GM12878 (cell line): ENCODE data around the gene RPGRIP1. TPM values are rescaled to one million over a fixed set of nuclear protein-coding genes. Genes with fewer than 3 reads are reported as not detected.

Source experiments
- BACH1 ChIP-seq: fragments of 450-650 bp; IDR thresholded peaks from 2 replicates; pipeline ENCODE4 v1.6.1; 2017; ENCODE audit warnings: mild to moderate bottlenecking, borderline replicate concordance
- CHD2 ChIP-seq: IDR thresholded peaks from 2 replicates; pipeline ENCODE4 v1.6.1; 2011; ENCODE audit warnings: low read depth, low read length, improper control_type of control experiment, borderline replicate concordance
- EZH2 ChIP-seq: IDR thresholded peaks from 2 replicates; pipeline ENCODE4 v1.6.1; 2012; ENCODE audit warnings: low read depth, mild to moderate bottlenecking, control low read depth, inconsistent platforms, low read length, borderline replicate concordance; ENCODE audit not compliant: control insufficient read depth
- FOXK2 ChIP-seq: fragments of 450-650 bp; IDR thresholded peaks from 2 replicates; pipeline ENCODE4 v1.6.1; 2017; ENCODE audit warnings: mild to moderate bottlenecking, moderate library complexity
- JUND ChIP-seq: IDR thresholded peaks from 2 replicates; pipeline ENCODE4 v1.6.1; 2012; ENCODE audit warnings: low read depth, mild to moderate bottlenecking, low read length, improper control_type of control experiment, moderate library complexity
- KDM1A ChIP-seq: fragments of 200-600 bp; sonication (generic); IDR thresholded peaks from 2 replicates; pipeline ENCODE4 v1.6.1; 2016; ENCODE audit warnings: borderline replicate concordance
- MEF2A ChIP-seq: IDR thresholded peaks from 2 replicates; pipeline ENCODE4 v1.6.1; 2011; ENCODE audit warnings: low read depth, mild to moderate bottlenecking, low read length, moderate library complexity; ENCODE audit not compliant: insufficient read depth
- MTA2 ChIP-seq: fragments of 450-650 bp; IDR thresholded peaks from 2 replicates; pipeline ENCODE4 v1.6.1; 2016; ENCODE audit warnings: low read depth, mild to moderate bottlenecking, moderate library complexity
- NFXL1 ChIP-seq: fragments of 450-650 bp; IDR thresholded peaks from 2 replicates; pipeline ENCODE4 v1.6.1; 2017; ENCODE audit warnings: antibody characterized with exemption, mild to moderate bottlenecking, borderline replicate concordance
- NFYA ChIP-seq: IDR thresholded peaks from 2 replicates; pipeline ENCODE4 v1.6.1; 2011; ENCODE audit warnings: low read depth, mild to moderate bottlenecking, low read length, improper control_type of control experiment, borderline replicate concordance
- NFYB ChIP-seq: IDR thresholded peaks from 2 replicates; pipeline ENCODE4 v1.6.1; 2011; ENCODE audit warnings: low read depth, mild to moderate bottlenecking, low read length, improper control_type of control experiment, moderate library complexity; ENCODE audit not compliant: insufficient read depth
- POLR2A ChIP-seq: IDR thresholded peaks from 2 replicates; pipeline ENCODE4 v1.6.1; 2011; ENCODE audit warnings: low read depth, mild to moderate bottlenecking, low read length
- SMAD1 ChIP-seq: fragments of 450-650 bp; IDR thresholded peaks from 2 replicates; pipeline ENCODE4 v1.6.1; 2018; ENCODE audit warnings: mild to moderate bottlenecking, low read depth; ENCODE audit not compliant: partially characterized antibody
- SREBF1 ChIP-seq: IDR thresholded peaks from 2 replicates; pipeline ENCODE4 v1.6.1; 2012; ENCODE audit warnings: mild to moderate bottlenecking, low read length
- SUPT20H ChIP-seq: IDR thresholded peaks from 2 replicates; pipeline ENCODE4 v1.6.1; 2011; ENCODE audit warnings: low read depth, mild to moderate bottlenecking, low read length, moderate library complexity, borderline replicate concordance; ENCODE audit not compliant: control insufficient read depth
- TCF7 ChIP-seq: IDR thresholded peaks from 2 replicates; pipeline ENCODE4 v1.6.1; 2014; ENCODE audit warnings: antibody characterized with exemption, borderline replicate concordance
- YY1 ChIP-seq: IDR thresholded peaks from 2 replicates; pipeline ENCODE4 v1.6.1; 2011; ENCODE audit warnings: low read depth, mild to moderate bottlenecking, low read length
- ZZZ3 ChIP-seq: IDR thresholded peaks from 2 replicates; pipeline ENCODE4 v1.6.1; 2011; ENCODE audit warnings: low read depth; ENCODE audit not compliant: control insufficient read depth, insufficient read length
- polyA plus RNA-seq, 11 experiments: library from polyadenylated mRNA; depleted of rRNA in 4 of 11; unstranded in 6 of 11; stranded (reverse) in 5 of 11; fragments of >200 nt; fragmentation: Nextera tagmentation in 4 of 11; fragmentation: Illumina TruSeq in 1 of 11; extraction: Ambion mirVana in 4 of 11; extraction: Trizol in 1 of 11; gene quantifications; 1 replicate in 1 of 11; 2 replicates in 10 of 11; pipeline versions ENCODE4 v1.2.1 to v1.2.3, GENCODE V29; 2011 to 2016; ENCODE audit warnings: inconsistent platforms in 2 of 11, missing spikeins in 2 of 11, low read depth in 1 of 11
- total RNA-seq, 4 experiments: library from RNA; depleted of rRNA in 3 of 4; stranded (reverse); fragments of >200 nt in 3 of 4; fragmentation: Illumina TruSeq in 1 of 4; extraction: Trizol in 1 of 4; gene quantifications; 2 replicates each; pipeline versions ENCODE4 v1.2.1 to v1.2.3, GENCODE V29; 2013 to 2021
- TF ChIP-seq, protein P1 (sequence below): IDR thresholded peaks from 2 replicates; pipeline ENCODE4 v1.6.1; 2012; ENCODE audit warnings: mild to moderate bottlenecking, low read depth, low read length
- TF ChIP-seq, protein P2 (sequence below): fragments of 450-650 bp; IDR thresholded peaks from 2 replicates; pipeline ENCODE4 v1.6.1; 2014; ENCODE audit warnings: mild to moderate bottlenecking
- TF ChIP-seq, protein P3 (sequence below): fragments of 450-650 bp; IDR thresholded peaks from 2 replicates; pipeline ENCODE4 v1.6.1; 2017; ENCODE audit warnings: borderline replicate concordance
- TF ChIP-seq, protein P4 (sequence below): fragments of 450-650 bp; formaldehyde crosslinking; IDR thresholded peaks from 2 replicates; pipeline ENCODE4 v1.4.0; 2022; ENCODE audit warnings: mild to moderate bottlenecking, moderate library complexity

Gene RPGRIP1
- total and polyA plus RNA-seq, 10 of the 15 experiments (the other 5 are each of a cell fraction or from before 2014, with no cell fraction given), result 0.07 to 1.1 (median 0.30) TPM; not detected in 1

DNA sequence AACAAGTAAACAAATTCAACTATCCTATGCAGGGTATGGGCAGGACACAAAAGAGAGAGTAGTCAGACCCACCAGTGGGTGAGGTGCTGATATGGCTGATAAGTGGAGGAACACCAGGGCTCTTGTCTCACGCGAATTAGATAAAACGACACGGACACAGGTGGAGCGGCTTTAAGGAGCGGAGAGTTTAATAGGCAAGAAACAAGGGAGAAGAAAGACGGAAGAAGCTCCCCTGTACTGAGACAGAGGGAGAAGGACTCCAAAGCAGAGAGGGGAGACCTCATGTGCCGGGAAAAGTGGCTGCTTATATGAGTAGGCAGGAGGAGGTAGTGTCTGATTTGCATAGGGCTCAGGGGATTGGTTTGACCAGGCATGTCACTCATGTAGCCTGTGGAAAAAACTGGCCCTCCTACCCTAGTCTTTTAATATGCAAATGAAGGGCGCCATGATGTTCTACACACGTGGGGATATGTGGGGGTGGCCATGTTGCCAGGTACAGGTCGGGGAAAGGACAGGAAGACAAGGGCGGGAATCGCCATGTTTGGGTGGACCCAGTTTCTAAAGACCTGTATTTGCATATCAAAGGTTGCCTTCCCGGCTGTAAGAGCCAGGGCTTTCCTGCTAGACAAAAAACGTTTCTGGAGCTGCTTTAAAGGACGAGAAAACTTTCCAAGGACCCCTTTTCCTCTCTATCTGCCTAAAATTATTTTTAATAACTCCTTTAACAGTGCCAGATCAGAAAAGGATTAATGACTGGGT lies 28.8 kb downstream of the RPGRIP1 start (continued):
- TF ChIP-seq EZH2 (no peak), ZZZ3 (no peak), MEF2A (no peak), KDM1A (no peak), NFXL1 (no peak), YY1 (peak; percentile 97), SREBF1 (no peak), SMAD1 (peak; percentile 68), NFYA (no peak), FOXK2 (peak; percentile 82), POLR2A (peak; percentile 82), BACH1 (no peak), JUND (no peak), SUPT20H (no peak), TCF7 (peak; percentile 20; the same call in 1 of the 2 replicates), MTA2 (no peak), NFYB (peak; percentile 72; the same call in 1 of the 2 replicates), CHD2 (no peak; the same call in 1 of the 2 replicates)
- TF ChIP-seq, protein P1, sequence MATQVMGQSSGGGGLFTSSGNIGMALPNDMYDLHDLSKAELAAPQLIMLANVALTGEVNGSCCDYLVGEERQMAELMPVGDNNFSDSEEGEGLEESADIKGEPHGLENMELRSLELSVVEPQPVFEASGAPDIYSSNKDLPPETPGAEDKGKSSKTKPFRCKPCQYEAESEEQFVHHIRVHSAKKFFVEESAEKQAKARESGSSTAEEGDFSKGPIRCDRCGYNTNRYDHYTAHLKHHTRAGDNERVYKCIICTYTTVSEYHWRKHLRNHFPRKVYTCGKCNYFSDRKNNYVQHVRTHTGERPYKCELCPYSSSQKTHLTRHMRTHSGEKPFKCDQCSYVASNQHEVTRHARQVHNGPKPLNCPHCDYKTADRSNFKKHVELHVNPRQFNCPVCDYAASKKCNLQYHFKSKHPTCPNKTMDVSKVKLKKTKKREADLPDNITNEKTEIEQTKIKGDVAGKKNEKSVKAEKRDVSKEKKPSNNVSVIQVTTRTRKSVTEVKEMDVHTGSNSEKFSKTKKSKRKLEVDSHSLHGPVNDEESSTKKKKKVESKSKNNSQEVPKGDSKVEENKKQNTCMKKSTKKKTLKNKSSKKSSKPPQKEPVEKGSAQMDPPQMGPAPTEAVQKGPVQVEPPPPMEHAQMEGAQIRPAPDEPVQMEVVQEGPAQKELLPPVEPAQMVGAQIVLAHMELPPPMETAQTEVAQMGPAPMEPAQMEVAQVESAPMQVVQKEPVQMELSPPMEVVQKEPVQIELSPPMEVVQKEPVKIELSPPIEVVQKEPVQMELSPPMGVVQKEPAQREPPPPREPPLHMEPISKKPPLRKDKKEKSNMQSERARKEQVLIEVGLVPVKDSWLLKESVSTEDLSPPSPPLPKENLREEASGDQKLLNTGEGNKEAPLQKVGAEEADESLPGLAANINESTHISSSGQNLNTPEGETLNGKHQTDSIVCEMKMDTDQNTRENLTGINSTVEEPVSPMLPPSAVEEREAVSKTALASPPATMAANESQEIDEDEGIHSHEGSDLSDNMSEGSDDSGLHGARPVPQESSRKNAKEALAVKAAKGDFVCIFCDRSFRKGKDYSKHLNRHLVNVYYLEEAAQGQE, result no peak
- TF ChIP-seq, protein P2, sequence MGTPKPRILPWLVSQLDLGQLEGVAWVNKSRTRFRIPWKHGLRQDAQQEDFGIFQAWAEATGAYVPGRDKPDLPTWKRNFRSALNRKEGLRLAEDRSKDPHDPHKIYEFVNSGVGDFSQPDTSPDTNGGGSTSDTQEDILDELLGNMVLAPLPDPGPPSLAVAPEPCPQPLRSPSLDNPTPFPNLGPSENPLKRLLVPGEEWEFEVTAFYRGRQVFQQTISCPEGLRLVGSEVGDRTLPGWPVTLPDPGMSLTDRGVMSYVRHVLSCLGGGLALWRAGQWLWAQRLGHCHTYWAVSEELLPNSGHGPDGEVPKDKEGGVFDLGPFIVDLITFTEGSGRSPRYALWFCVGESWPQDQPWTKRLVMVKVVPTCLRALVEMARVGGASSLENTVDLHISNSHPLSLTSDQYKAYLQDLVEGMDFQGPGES, result no peak
- TF ChIP-seq, protein P3, sequence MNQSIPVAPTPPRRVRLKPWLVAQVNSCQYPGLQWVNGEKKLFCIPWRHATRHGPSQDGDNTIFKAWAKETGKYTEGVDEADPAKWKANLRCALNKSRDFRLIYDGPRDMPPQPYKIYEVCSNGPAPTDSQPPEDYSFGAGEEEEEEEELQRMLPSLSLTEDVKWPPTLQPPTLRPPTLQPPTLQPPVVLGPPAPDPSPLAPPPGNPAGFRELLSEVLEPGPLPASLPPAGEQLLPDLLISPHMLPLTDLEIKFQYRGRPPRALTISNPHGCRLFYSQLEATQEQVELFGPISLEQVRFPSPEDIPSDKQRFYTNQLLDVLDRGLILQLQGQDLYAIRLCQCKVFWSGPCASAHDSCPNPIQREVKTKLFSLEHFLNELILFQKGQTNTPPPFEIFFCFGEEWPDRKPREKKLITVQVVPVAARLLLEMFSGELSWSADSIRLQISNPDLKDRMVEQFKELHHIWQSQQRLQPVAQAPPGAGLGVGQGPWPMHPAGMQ, result no peak
- TF ChIP-seq, protein P4, sequence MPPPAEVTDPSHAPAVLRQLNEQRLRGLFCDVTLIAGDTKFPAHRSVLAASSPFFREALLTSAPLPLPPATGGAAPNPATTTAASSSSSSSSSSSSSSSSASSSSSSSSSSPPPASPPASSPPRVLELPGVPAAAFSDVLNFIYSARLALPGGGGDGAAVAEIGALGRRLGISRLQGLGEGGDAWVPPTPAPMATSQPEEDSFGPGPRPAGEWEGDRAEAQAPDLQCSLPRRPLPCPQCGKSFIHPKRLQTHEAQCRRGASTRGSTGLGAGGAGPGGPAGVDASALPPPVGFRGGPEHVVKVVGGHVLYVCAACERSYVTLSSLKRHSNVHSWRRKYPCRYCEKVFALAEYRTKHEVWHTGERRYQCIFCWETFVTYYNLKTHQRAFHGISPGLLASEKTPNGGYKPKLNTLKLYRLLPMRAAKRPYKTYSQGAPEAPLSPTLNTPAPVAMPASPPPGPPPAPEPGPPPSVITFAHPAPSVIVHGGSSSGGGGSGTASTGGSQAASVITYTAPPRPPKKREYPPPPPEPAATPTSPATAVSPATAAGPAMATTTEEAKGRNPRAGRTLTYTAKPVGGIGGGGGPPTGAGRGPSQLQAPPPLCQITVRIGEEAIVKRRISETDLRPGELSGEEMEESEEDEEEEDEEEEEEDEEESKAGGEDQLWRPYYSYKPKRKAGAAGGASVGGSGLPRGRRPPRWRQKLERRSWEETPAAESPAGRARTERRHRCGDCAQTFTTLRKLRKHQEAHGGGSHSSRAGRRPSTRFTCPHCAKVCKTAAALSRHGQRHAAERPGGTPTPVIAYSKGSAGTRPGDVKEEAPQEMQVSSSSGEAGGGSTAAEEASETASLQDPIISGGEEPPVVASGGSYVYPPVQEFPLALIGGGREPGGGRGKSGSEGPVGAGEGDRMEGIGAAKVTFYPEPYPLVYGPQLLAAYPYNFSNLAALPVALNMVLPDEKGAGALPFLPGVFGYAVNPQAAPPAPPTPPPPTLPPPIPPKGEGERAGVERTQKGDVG (CRISPR knock-in tag), result no peak
